HepG2 (cell line): Measurements from ENCODE around the gene CARMIL3. TPM values are rescaled to one million over a fixed set of nuclear protein-coding genes. Genes with fewer than 3 reads are reported as not detected.

Source experiments
- AKNA ChIP-seq: sonication (generic); formaldehyde crosslinking; IDR thresholded peaks from 2 replicates; pipeline ENCODE4 v1.4.0; 2020; ENCODE audit warnings: missing genetic modification reagents, borderline replicate concordance
- GATAD1 ChIP-seq: IDR thresholded peaks from 2 replicates; pipeline ENCODE4 v1.6.1; 2016; ENCODE audit warnings: missing genetic modification reagents, missing compliant biosample characterization
- LBX2 ChIP-seq: sonication (generic); formaldehyde crosslinking; IDR thresholded peaks from 2 replicates; pipeline ENCODE4 v1.5.0; 2020; ENCODE audit warnings: missing genetic modification reagents, mild to moderate bottlenecking, borderline replicate concordance
- MLX ChIP-seq: IDR thresholded peaks from 2 replicates; pipeline ENCODE4 v1.6.1; 2016
- MZF1 ChIP-seq: sonication (generic); formaldehyde crosslinking; IDR thresholded peaks from 2 replicates; pipeline ENCODE4 v1.8.1; 2023; ENCODE audit warnings: mild to moderate bottlenecking, missing genetic modification reagents, borderline replicate concordance
- NCOA2 ChIP-seq: sonication (generic); formaldehyde crosslinking; IDR thresholded peaks from 2 replicates; pipeline ENCODE4 v1.8.0; 2022; ENCODE audit warnings: inconsistent platforms
- NFYB ChIP-seq: sonication (generic); formaldehyde crosslinking; IDR thresholded peaks from 2 replicates; pipeline ENCODE4 v1.4.0; 2020; ENCODE audit warnings: missing genetic modification reagents
- NKX3-1 ChIP-seq: sonication (generic); formaldehyde crosslinking; IDR thresholded peaks from 2 replicates; pipeline ENCODE4 v1.5.0; 2020; ENCODE audit warnings: missing genetic modification reagents
- POLR2A ChIP-seq, 2 experiments: IDR thresholded peaks; 2 replicates each; pipeline ENCODE4 v1.6.1; 2011; ENCODE audit warnings: low read depth in 2 of 2, low read length in 2 of 2, mild to moderate bottlenecking in 1 of 2, moderate library complexity in 1 of 2; ENCODE audit not compliant: insufficient read depth in 1 of 2
- PRDM4 ChIP-seq: sonication (generic); formaldehyde crosslinking; IDR thresholded peaks from 2 replicates; pipeline ENCODE4 v1.9.0; 2021; ENCODE audit warnings: missing genetic modification reagents, borderline replicate concordance
- PTBP1 ChIP-seq: fragments of 200-400 bp; formaldehyde crosslinking; IDR thresholded peaks from 2 replicates; pipeline ENCODE4 v1.6.1; 2018; ENCODE audit warnings: low read length, low read depth; ENCODE audit not compliant: poor library complexity, severe bottlenecking
- ZKSCAN5 ChIP-seq: sonication (generic); formaldehyde crosslinking; IDR thresholded peaks from 2 replicates; pipeline ENCODE4 v1.5.1; 2020; ENCODE audit warnings: mild to moderate bottlenecking, missing genetic modification reagents
- ZMAT3 ChIP-seq: sonication (generic); formaldehyde crosslinking; conservative IDR thresholded peaks from 2 replicates; pipeline ENCODE4 v1.7.0; 2021; ENCODE audit warnings: missing genetic modification reagents
- ZNF326 ChIP-seq: sonication (generic); formaldehyde crosslinking; IDR thresholded peaks from 2 replicates; pipeline ENCODE4 v1.4.0; 2020; ENCODE audit warnings: missing genetic modification reagents, borderline replicate concordance
- ZNF34 ChIP-seq: sonication (generic); formaldehyde crosslinking; IDR thresholded peaks from 2 replicates; pipeline ENCODE4 v1.4.0; 2020; ENCODE audit warnings: mild to moderate bottlenecking, missing genetic modification reagents, borderline replicate concordance
- ZNF547 ChIP-seq: sonication (generic); formaldehyde crosslinking; IDR thresholded peaks from 2 replicates; pipeline ENCODE4 v1.5.1; 2020; ENCODE audit warnings: mild to moderate bottlenecking, missing genetic modification reagents
- ZNF850 ChIP-seq: sonication (generic); formaldehyde crosslinking; conservative IDR thresholded peaks from 2 replicates; pipeline ENCODE4 v1.9.0; 2021; ENCODE audit warnings: mild to moderate bottlenecking, missing genetic modification reagents
- polyA plus RNA-seq, 8 experiments: library from polyadenylated mRNA; depleted of rRNA in 3 of 8; stranded (reverse) in 7 of 8; unstranded in 1 of 8; fragments of >200 nt; fragmentation: Illumina TruSeq in 4 of 8; extraction: Trizol in 4 of 8; gene quantifications; 2 replicates each; pipeline versions ENCODE4 v1.2.1 to v1.2.3, GENCODE V29; 2011 to 2016; ENCODE audit warnings: low read depth in 4 of 8, missing spikeins in 1 of 8, mixed read lengths in 1 of 8; ENCODE audit not compliant: insufficient read depth in 1 of 8
- total RNA-seq, 5 experiments: library from RNA; depleted of rRNA; stranded (reverse); fragments of >200 nt; fragmentation: Illumina TruSeq; extraction: Trizol; gene quantifications; 2 replicates each; pipeline ENCODE4 v1.2.3, GENCODE V29; 2016; ENCODE audit warnings: low read depth in 1 of 5

The CARMIL3 gene
- total and polyA plus RNA-seq, 2 of the 13 experiments (the other 11 are each of a cell fraction or from before 2014, with no cell fraction given) = 0.27 to 0.55 TPM

- TF ChIP-seq ZKSCAN5 (CRISPR knock-in tag) (no peak), MZF1 (no peak), NFYB (no peak), ZNF850 (no peak), ZMAT3 (0 out of 2 replicates have a peak, but pooled peaks have one; percentile 45), NKX3-1 (CRISPR knock-in tag) (no peak), ZNF34 (CRISPR knock-in tag) (0 out of 2 replicates have a peak, but pooled peaks have one; percentile 67), GATAD1 (CRISPR knock-in tag) (0 out of 2 replicates have a peak, but pooled peaks have one; percentile 57), AKNA (CRISPR knock-in tag) (no peak), ZNF326 (CRISPR knock-in tag) (no peak), NCOA2 (CRISPR knock-in tag) (peak; percentile 58; the same call in 1 of the 2 replicates), ZNF547 (CRISPR knock-in tag) (no peak), PRDM4 (CRISPR knock-in tag) (no peak), PTBP1 (no peak), LBX2 (no peak), MLX (CRISPR knock-in tag) (no peak), POLR2A (IDR thresholded peaks at IDR 0.05; ENCODE audit: insufficient read depth in 1 of 2, low read depth in 2 of 2, low read length in 2 of 2) (no peak)
These were observed 6.6 kb downstream of the CARMIL3 start (continued) for GRCh38 chr14:24058260-24058950.
